Raji (cell line): ENCODE measurements around the gene PDE6B.
A peak's percentile ranks its signal among the peaks of the same experiment; 100 is the strongest.

Source experiments
- POLR2A ChIP-seq: IDR thresholded peaks from 2 replicates; pipeline ENCODE4 v1.6.1; 2011; ENCODE audit warnings: low read depth, low read length, control low read depth; ENCODE audit not compliant: insufficient read depth

PDE6B gene

DNA sequence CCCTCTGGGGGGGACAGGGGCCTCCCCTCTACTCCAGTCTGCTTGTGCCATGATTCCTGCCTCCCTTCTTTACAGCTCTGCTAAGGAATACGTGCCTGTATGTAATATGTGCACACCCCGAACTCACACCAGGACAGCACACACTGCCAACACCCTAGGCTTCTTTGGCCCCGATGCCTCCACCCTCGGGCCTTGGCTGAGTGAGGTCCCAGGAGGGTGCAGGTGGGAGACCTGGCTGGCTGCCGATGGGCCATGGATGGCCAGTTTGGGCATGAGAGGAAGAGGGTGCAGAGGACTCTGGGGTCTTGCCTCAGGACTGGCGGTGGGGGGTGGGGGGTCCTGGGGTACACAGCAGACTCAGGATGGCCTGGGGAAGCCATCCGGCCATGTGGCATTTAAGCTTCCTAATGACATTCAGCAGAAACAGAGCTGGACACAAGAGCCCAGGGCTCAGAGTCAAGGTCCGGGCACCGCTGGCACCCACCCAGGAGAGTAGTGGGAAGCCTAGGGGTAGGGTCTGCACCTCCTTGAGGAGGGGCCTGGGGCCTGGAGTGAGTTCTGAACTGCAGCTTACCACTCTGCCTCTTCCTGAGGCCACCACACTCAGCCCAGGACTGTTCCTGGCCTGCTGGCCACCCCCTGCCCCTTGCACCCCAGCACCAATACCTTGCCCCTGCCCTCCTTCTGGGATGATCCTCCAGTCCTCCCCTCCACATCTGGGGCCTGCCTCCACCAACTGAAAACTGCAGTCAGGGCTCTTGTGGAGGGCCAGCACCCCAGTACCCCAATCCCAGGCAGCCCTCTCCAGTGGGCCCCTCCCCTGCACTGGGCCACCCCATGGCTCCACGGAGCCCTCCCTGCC, 78.2 kb downstream of the PDE6B start:
- no peak for TF ChIP-seq POLR2A

DNA sequence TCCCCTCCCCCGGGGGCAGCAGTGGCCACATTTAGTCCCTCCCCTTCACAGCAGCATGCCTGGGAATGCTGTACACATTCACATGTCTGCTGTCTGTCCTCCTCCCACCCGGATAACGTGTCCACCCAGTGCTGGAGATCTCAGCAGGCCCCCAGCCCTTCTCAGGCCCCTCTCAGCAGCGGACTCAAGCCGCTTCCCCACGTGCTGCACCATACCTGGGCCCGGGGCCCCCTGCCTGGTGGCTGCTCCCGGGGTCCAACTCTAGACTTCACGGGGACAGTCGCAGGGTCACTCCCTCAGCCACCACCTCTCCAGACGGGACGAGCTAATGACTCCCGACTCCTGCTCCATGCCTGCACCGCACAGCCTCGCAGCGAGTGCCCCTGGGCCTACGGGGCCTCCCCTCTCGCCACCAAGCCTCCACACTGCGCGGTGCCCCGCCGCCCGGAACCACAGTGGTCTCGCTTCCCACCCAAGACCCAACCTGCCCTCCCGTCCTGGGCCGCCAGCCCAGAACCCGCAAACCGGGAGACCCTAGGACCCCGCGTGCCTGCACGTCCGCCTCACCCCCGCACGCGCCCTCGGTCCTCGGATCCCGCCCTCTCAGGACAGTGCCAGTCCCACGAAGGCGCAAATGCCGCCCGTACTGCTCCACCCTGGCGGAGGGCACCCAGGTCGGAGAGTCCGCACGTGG, 79.0 kb downstream of the PDE6B start:
- TF ChIP-seq POLR2A = no peak

DNA sequence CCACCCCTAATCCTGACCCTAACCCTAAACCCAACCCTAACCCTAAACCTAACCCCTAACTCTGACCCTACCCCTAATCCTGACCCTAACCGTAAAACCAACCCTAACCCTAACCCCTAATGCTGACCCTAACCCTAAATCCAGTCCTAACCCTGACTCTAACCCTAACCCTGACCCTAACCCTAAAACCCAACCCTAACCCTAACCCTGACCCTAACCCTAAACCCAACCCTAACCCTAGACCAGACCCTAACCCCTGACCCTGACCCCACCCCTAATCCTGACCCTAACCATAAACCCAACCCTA, 79.6 kb downstream of the PDE6B start:
- TF ChIP-seq POLR2A = no peak

DNA sequence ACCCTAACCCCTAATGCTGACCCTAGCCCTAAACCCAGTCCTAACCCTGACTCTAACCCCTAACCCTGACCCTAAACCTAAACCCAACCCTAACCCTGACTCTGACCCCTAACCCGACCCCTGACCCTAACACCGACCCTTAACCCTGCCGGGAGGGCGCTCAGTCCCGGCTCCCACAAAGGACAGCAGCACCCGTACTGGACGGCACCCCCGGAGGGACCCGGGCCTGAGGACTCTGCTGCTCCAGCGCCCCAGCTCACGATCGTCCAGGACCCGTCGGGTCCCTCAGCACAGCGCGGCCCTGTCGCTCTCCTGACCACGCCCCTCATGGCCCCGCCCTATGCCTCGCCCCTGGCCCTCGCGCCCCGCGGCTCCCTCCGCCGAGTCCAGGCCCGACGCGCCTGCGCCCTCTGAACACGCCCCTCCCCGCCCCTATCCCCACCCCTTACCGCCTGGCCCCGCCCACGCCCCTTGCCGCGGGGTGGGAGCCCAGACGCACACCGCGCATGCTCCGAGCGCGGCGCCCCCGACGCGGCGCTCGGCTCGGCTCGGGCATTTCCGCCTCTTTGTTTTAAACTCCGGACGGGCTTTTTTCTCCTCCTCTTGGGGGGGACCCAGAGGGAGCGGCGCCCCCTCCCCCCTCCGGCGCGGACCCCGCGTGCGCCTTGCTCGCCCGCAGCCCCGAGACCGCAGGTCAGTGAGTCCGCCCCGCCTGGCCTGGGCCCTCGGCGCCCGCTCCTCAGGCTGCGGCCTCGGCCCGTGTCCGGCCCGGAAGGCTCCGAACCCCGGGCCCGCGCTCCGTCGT, 80.1 kb downstream of the PDE6B start, which contains the start of gene PCGF3:
PCGF3 (plus strand) TSS at position 555 of the 805 bp plus-strand sequence. CDS start 27,849 bp downstream, outside the sequence.
- TF ChIP-seq POLR2A = peak; percentile 55

DNA sequence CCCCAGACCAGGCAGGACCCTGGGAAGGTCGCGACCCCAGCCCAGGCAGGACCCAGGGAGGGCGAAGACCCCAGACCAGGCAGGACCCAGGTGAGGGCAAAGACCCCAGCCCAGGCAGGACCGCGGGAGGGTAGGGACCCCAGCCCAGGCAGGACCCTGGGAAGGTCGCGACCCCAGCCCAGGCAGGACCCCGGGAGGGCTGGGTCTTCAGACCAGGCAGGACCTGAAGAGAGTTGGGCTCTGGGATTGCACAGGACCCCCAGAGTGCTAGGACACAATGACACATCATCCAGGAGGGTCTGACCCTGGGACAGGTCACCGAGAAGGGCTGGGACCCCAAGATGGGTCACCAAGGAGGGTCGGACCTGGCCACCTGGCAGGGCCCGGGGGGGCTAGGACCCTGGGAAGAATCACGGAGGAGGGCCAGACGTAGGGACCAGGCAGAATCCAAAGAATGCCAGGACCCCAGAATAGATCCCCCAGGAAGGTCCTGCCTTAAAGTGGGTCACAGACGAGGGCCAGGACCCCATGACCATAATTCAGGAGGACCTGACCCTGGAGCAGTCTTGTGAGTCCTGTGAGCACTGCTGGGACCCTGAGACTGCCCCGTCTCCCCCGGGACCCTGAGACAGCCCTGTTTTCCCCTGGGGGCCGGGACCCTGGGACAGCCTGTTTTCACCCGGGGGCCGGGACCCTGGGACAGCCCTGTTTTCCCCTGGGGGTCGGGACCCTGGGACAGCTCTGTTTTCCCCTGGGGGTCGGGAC, 81.6 kb downstream of the PDE6B start:
- no peak for TF ChIP-seq POLR2A

DNA sequence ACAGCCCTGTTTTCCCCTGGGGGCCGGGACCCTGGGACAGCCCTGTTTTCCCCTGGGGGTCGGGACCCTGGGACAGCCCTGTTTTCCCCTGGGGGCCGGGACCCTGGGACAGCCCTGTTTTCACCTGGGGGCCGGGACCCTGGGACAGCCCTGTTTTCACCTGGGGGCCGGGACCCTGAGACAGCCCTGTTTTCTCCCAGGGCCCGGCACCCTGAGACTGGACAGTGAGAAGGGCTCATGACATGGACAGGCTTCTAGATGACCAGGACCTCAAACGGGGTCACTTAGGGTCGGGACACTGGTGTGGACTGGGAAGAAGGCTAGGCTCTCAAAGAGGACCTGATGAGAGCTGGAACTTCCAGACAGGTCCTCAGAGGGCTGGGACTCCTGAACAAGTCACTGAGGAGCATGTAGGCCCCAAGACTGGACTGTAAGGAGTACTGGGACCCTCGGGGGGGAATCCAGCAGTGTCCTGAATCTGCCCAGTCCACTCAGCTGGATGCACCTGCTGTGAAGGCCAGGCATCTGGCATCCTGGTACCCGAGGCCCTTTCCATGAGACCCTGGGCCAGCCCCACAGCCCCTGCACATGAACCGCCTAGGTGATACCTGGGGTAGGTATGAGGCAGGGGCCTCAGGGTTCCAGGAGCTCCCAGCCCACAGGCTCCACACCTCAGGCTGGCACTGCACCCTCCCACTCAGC, 82.7 kb downstream of the PDE6B start:
- TF ChIP-seq POLR2A = no peak

DNA sequence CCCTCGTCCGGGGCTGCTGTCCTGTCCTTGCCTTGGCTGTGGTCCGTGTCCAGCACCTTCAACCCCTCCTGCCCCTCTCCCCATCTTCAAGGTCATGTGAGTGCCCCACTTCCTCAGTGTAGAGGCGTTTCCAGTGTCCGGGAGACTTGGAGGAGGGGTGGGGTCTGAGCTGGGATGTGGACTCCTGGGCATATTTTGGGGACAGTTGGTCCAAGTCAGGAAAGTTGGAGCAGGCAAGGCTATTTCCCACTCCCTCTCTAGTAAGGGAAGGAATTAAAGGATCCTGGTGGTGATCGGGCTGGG, 83.2 kb downstream of the PDE6B start:
- no peak for TF ChIP-seq POLR2A

DNA sequence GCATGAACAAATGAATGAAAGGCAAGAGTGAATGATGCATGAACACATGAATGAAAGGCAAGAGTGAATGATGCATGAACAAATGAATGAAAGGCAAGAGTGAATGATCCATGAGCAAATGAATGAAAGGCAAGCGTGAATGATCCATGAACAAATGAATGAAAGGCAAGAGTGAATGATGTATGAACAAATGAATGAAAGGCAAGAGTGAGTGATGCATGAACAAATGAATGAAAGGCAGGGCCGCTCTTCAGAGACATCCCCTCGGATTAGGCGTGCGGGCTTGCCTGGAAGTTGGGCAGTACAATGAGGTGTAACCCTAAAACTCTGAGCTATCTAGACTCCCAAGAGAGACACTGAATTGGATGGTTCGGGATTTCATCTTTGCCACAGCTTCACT, 84.0 kb downstream of the PDE6B start:
- no peak for TF ChIP-seq POLR2A

DNA sequence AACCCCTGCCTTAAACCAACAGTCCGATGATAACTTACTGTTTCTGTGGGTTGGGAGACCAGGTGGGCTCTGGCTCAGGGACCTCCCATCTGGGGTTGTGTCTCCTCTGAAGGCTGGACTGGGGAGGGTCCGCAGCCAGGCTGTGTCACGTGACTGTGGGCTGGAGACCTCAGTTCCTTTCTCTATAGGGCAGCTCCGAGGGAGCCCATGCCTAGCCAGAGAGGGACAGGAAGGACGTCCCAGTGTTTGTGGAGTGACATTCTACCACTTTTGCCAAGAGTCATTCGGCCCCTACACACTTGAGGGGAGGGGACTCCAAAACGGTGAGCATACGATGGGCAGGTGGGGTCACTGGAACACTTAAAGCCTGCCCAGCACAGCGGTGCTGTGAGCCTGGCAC, 84.7 kb downstream of the PDE6B start:
- TF ChIP-seq POLR2A = no peak

DNA sequence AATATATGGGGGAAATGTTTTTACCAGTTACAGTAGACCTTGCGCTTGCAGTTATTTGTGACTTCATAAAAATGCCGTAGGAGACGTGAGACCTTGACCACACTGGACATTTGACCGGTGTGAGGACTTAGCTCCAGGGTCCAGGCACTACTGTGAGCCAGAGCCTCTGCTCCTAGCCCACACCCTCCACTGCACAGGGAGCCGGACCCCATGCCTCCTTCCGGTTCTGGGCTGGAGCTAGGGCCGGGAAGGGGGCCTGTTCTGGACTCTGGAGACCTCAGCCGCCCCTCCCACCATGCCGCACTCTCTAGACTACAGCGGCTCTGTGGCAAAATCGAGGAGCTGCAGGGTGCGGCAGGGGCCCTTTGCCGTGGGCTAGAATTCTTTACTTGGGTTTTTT, 85.5 kb downstream of the PDE6B start:
- no peak for TF ChIP-seq POLR2A

DNA sequence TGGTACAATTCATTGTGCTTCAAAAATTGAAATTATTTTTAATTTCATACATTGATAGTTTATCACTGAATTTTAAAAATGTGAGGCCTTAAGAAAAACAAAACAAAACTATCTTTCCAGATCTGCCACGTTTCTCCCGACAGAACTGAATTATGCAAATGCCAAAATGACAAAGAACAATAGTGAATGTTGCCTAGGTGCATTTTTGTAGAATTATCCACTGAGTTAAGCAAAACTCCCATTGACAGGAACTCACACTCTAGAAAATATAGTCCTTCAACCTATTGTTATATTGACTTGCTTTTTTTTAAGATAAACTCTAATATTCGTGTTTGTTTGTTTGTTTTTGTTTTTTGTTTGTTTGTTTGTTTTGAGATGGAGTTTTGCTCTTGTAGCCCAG, 86.7 kb downstream of the PDE6B start:
- TF ChIP-seq POLR2A = no peak

DNA sequence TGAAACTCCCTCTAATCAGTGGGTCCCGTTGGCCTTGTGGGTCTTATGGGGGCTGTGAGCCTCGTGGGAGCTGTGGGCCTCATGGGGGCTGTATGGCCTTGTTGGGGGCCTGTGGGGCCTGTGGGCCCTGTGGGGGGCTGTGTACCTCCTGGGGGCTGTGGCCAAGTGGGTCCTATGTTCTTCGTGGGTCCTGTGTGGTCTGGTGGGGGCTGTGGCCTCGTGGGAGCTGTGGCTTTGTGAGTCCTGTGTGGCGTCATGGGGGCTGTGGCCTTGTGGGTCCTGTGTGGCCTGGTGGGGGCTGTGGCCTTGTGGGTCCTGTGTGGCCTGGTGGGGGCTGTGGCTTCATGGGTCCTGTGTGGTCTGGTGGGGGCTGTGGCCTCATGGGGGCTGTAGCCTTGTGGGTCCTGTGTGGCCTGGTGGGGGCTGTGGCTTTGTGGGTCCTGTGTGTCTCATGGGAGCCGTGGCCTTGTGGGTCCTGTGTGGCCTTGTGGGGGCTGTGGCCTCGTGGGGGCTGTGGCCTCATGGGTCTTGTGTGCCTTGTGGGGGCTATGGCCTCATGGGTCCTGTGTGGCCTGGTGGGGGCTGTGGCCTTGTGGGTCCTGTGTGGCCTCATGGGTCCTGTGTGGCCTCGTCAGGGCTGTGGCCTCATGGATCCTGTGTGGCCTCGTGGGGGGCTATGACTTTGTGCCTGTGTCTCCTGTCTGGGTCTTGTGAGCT, 87.7 kb downstream of the PDE6B start:
- no peak for TF ChIP-seq POLR2A

DNA sequence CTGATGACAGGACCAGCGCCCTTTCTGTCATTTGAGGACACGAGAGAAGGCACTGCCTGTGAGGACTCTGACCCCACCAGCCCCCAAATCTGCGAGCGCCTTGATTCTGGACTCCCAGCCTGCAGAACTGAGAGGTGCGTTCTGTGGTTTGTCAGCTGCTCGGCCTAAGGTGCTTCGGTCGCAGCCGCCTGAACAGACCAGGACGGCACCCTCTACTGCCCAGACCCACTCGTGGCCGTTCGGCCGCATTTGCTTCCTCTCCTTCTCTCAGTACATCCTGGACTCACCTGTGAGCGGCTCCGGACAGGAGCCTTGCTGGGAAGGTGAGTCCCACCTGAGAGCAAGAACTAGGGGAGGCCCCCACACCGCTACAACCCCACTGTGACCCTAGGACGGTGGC, 88.7 kb downstream of the PDE6B start:
- TF ChIP-seq POLR2A = no peak
